ENCODE measurements around the gene RCE1. TPM values are rescaled to one million over a fixed set of nuclear protein-coding genes. Genes with fewer than 3 reads are reported as not detected.

RCE1 gene
- total and polyA plus RNA-seq, 7 experiments from 2014 or later, result 17.2 to 47.1 (median 31.2) TPM

- H3K4me1 Mint-ChIP-seq, result peaks cover 31 to 57% (median 45%) of the 10 kb centered on the region in 7 donors
- peaks cover 0 to 49% (median 0%) of the 10 kb centered on the region in 3 experiments for H3K36me3 ChIP-seq (ENCODE audit: control insufficient read depth in 2 of 3, insufficient read depth in 3 of 3, low read length in 3 of 3)
- no peaks in the 10 kb centered on the region for H3K27me3 Mint-ChIP-seq
- POLR2A ChIA-PET, result interaction anchor here (0.6 to 4.8 kb wide), 12 partner anchors 10 to 1984 kb away, joined by 3 to 47 read pairs (median 4); partner anchors contain the start of genes CDK2AP2, LRFN4, RBM14 and RBM4
- peaks cover 0 to 6% (median 2%) of the 10 kb centered on the region in 5 donors for H3K36me3 Mint-ChIP-seq
- H3K27me3 ChIP-seq (ENCODE audit: control insufficient read depth in 2 of 2, insufficient read depth in 2 of 2, low read length in 2 of 2), result no peaks in the 10 kb centered on the region
- no peaks in the 10 kb centered on the region for H3K9me3 ChIP-seq (ENCODE audit: control insufficient read depth in 2 of 3, low read length in 3 of 3)
- peak overlapping the region; percentile 96 for H3K27ac ChIP-seq (ENCODE audit: low read depth, low read length)
- DNase-seq, result no peak
- peak overlapping the region; percentile 87 to 97 (median 93) for H3K4me3 Mint-ChIP-seq
- peak overlapping the region; percentile 74 to 97 (median 89) for H3K27ac Mint-ChIP-seq
- H3K4me1 ChIP-seq (ENCODE audit: control insufficient read depth in 2 of 2, insufficient read depth in 2 of 2, low read length in 2 of 2), result peaks cover 31 to 46% of the 10 kb centered on the region in 2 donors
- intact Hi-C loops (cut with micrococcal nuclease), result loop anchor here (1.0 to 5.0 kb wide), 15 partner anchors 10 to 972 kb away; partner anchors contain the start of genes KDM2A (in 2 of the 2), PC (in 2 of the 2), RBM14 (in 2 of the 2) and CCDC87 (in 1 of the 2)
- H3K4me3 ChIP-seq (ENCODE audit: low read length), result peak overlapping the region; percentile 94
- H3K9me3 Mint-ChIP-seq, result no peaks in the 10 kb centered on the region
- no peak for ATAC-seq
- CTCF ChIA-PET, result interaction anchor here (1.4 kb wide), 1 partner anchor 12 kb away, joined by 4 read pairs; no protein-coding TSS in a partner anchor
Measured at GRCh38 chr11:66843776-66844495, 695 bp downstream of the RCE1 start.

GRCh38 chr11:66844496-66845142 lies 1.4 kb downstream of the RCE1 start:
- peak overlapping the region; percentile 74 to 97 (median 89) for H3K27ac Mint-ChIP-seq
- ChIA-PET CTCF (interaction anchor here (1.1 to 1.4 kb wide), 2 partner anchors 11 to 97 kb away, joined by 3 to 4 read pairs; no protein-coding TSS in a partner anchor), POLR2A (interaction anchor here (0.7 to 4.8 kb wide), 4 partner anchors 9 to 501 kb away, joined by 3 to 47 read pairs (median 5); partner anchors contain the start of gene LRFN4)
- no peaks in the 10 kb centered on the region for H3K27me3 Mint-ChIP-seq
- DNase-seq, result peak in 1 of 9 donors; percentile 20
- no peak for ATAC-seq
- intact Hi-C loops (cut with micrococcal nuclease), result loop anchor here (5.0 kb wide), 3 partner anchors 273 to 972 kb away; partner anchors contain the start of genes EFEMP2 (in 1 of the 2) and KDM2A (in 1 of the 2)
- Histone ChIP-seq H3K27me3 (ENCODE audit: control insufficient read depth in 2 of 2, insufficient read depth in 2 of 2, low read length in 2 of 2) (no peaks in the 10 kb centered on the region), H3K36me3 (ENCODE audit: control insufficient read depth in 2 of 3, insufficient read depth in 3 of 3, low read length in 3 of 3) (peaks cover 0 to 51% (median 0%) of the 10 kb centered on the region in 3 experiments), H3K9me3 (ENCODE audit: control insufficient read depth in 2 of 3, low read length in 3 of 3) (no peaks in the 10 kb centered on the region), H3K4me3 (ENCODE audit: low read length) (peak overlapping the region; percentile 94), H3K4me1 (ENCODE audit: control insufficient read depth in 2 of 2, insufficient read depth in 2 of 2, low read length in 2 of 2) (peaks cover 28 to 40% of the 10 kb centered on the region in 2 donors), H3K27ac (ENCODE audit: low read depth, low read length) (peak overlapping the region; percentile 96)
- peak overlapping the region; percentile 87 to 97 (median 93) for H3K4me3 Mint-ChIP-seq
- H3K36me3 Mint-ChIP-seq, result peaks cover 0 to 6% (median 0%) of the 10 kb centered on the region in 5 donors
- H3K9me3 Mint-ChIP-seq, result no peaks in the 10 kb centered on the region
- H3K4me1 Mint-ChIP-seq, result peaks cover 30 to 50% (median 40%) of the 10 kb centered on the region in 7 donors

GRCh38 chr11:66845143-66845875 lies 2.1 kb downstream of the RCE1 start:
- Mint-ChIP-seq H3K36me3 (peaks cover 0 to 6% (median 0%) of the 10 kb centered on the region in 5 donors), H3K27ac (peak overlapping the region in 8 of 9 donors; percentile 18 to 86 (median 40)), H3K9me3 (no peaks in the 10 kb centered on the region), H3K4me1 (peaks cover 23 to 43% (median 35%) of the 10 kb centered on the region in 7 donors), H3K27me3 (no peaks in the 10 kb centered on the region), H3K4me3 (peak overlapping the region; percentile 59 to 97 (median 92))
- H3K36me3 ChIP-seq (ENCODE audit: control insufficient read depth in 2 of 3, insufficient read depth in 3 of 3, low read length in 3 of 3), result peaks cover 0 to 51% (median 0%) of the 10 kb centered on the region in 3 experiments
- no peak overlapping the region for H3K27ac ChIP-seq (ENCODE audit: low read depth, low read length)
- H3K4me1 ChIP-seq (ENCODE audit: control insufficient read depth in 2 of 2, insufficient read depth in 2 of 2, low read length in 2 of 2), result peaks cover 23 to 35% of the 10 kb centered on the region in 2 donors
- ChIA-PET POLR2A (interaction anchor here (0.7 to 4.8 kb wide), 2 partner anchors 9 to 108 kb away, joined by 3 to 47 read pairs; partner anchors contain the start of gene LRFN4), CTCF (interaction anchor here (1.1 kb wide), 1 partner anchor 98 kb away, joined by 3 read pairs; no protein-coding TSS in a partner anchor)
- H3K27me3 ChIP-seq (ENCODE audit: control insufficient read depth in 2 of 2, insufficient read depth in 2 of 2, low read length in 2 of 2), result no peaks in the 10 kb centered on the region
- ATAC-seq (no peak), DNase-seq (peak in 1 of 9 donors; percentile 16)
- H3K9me3 ChIP-seq (ENCODE audit: control insufficient read depth in 2 of 3, low read length in 3 of 3), result no peaks in the 10 kb centered on the region
- intact Hi-C loops (cut with micrococcal nuclease), result no loop called here
- no peak overlapping the region for H3K4me3 ChIP-seq (ENCODE audit: low read length)

GRCh38 chr11:66845876-66846212 lies 2.6 kb downstream of the RCE1 start:
- peaks cover 0 to 51% (median 0%) of the 10 kb centered on the region in 3 experiments for H3K36me3 ChIP-seq (ENCODE audit: control insufficient read depth in 2 of 3, insufficient read depth in 3 of 3, low read length in 3 of 3)
- ChIA-PET POLR2A (interaction anchor here (4.8 kb wide), 1 partner anchor 8 kb away, joined by 47 read pairs; the partner anchor contains the start of gene LRFN4), CTCF (no interaction called here)
- Mint-ChIP-seq H3K9me3 (no peaks in the 10 kb centered on the region), H3K27me3 (no peaks in the 10 kb centered on the region), H3K36me3 (peaks cover 0 to 6% (median 0%) of the 10 kb centered on the region in 5 donors), H3K27ac (peak overlapping the region in 2 of 9 donors; percentile 36), H3K4me3 (peak overlapping the region in 3 of 10 donors; percentile 27 to 97 (median 45)), H3K4me1 (peaks cover 17 to 38% (median 30%) of the 10 kb centered on the region in 7 donors)
- no peak overlapping the region for H3K27ac ChIP-seq (ENCODE audit: low read depth, low read length)
- no peaks in the 10 kb centered on the region for H3K9me3 ChIP-seq (ENCODE audit: control insufficient read depth in 2 of 3, low read length in 3 of 3)
- DNase-seq (peak in 1 of 9 donors; percentile 18), ATAC-seq (no peak)
- H3K4me3 ChIP-seq (ENCODE audit: low read length), result no peak overlapping the region
- H3K27me3 ChIP-seq (ENCODE audit: control insufficient read depth in 2 of 2, insufficient read depth in 2 of 2, low read length in 2 of 2), result no peaks in the 10 kb centered on the region
- peaks cover 23 to 30% of the 10 kb centered on the region in 2 donors for H3K4me1 ChIP-seq (ENCODE audit: control insufficient read depth in 2 of 2, insufficient read depth in 2 of 2, low read length in 2 of 2)
- intact Hi-C loops (cut with micrococcal nuclease), result no loop called here

GRCh38 chr11:66846671-66847091 lies 3.4 kb downstream of the RCE1 start:
- no peak for ATAC-seq
- Histone ChIP-seq H3K36me3 (ENCODE audit: control insufficient read depth in 2 of 3, insufficient read depth in 3 of 3, low read length in 3 of 3) (peaks cover 0 to 51% (median 0%) of the 10 kb centered on the region in 3 experiments), H3K4me3 (ENCODE audit: low read length) (no peak overlapping the region), H3K27me3 (ENCODE audit: control insufficient read depth in 2 of 2, insufficient read depth in 2 of 2, low read length in 2 of 2) (no peaks in the 10 kb centered on the region), H3K4me1 (ENCODE audit: control insufficient read depth in 2 of 2, insufficient read depth in 2 of 2, low read length in 2 of 2) (peaks cover 16 to 22% of the 10 kb centered on the region in 2 donors), H3K27ac (ENCODE audit: low read depth, low read length) (no peak overlapping the region), H3K9me3 (ENCODE audit: control insufficient read depth in 2 of 3, low read length in 3 of 3) (no peaks in the 10 kb centered on the region)
- ChIA-PET CTCF (no interaction called here), POLR2A (no interaction called here)
- Mint-ChIP-seq H3K27ac (peak overlapping the region in 2 of 9 donors; percentile 20 to 79), H3K36me3 (peaks cover 0 to 6% (median 0%) of the 10 kb centered on the region in 5 donors), H3K4me1 (peaks cover 9 to 29% (median 25%) of the 10 kb centered on the region in 7 donors), H3K27me3 (no peaks in the 10 kb centered on the region), H3K4me3 (peak overlapping the region in 2 of 10 donors; percentile 21 to 75), H3K9me3 (no peaks in the 10 kb centered on the region)
- intact Hi-C loops (cut with micrococcal nuclease), result no loop called here
- no peak for DNase-seq
